HCT116 (cell line): ENCODE results near the gene GABPB1. TPM values are rescaled to one million over a fixed set of nuclear protein-coding genes. Genes with fewer than 3 reads are reported as not detected.

Source experiments
- ATAC-seq: fragments of 200-7000 bp; cut with Tn5 transposase; 2 replicates; pipeline ENCODE4 v1.9.1; 2020; ENCODE audit warnings: mild to moderate bottlenecking, moderate library complexity
- BruUV-seq: library from RNA; stranded (reverse); fragments of 400-500 nt; replicated peaks from 2 replicates; lab custom pipeline; 2021; lab: Mats Ljungman, UMichigan
- CTCF ChIA-PET: fragments of 300-600 bp; sonication (Branson Sonifier 250); formaldehyde crosslinking; loops from one replicate; lab custom pipeline; 2021; ENCODE audit warnings: antibody characterized with exemption; lab: Charles Lee
- POLR2A ChIA-PET: fragments of 300-600, 350-600 bp; sonication (Branson Sonifier 250); formaldehyde crosslinking; loops from one replicate; lab custom pipeline; 2021; ENCODE audit warnings: antibody characterized with exemption; lab: Charles Lee
- RAD21 ChIA-PET, 2 experiments: fragments of 300-600 bp; sonication (Branson Sonifier 250); formaldehyde crosslinking; loops; one replicate each; lab custom pipeline; 2023; ENCODE audit warnings: low total read pairs in 2 of 2; ENCODE audit not compliant: uncharacterized antibody in 2 of 2, unreplicated experiment in 2 of 2, low non-redundant PET in 1 of 2; lab: Charles Lee
- DNase-seq: peaks from one replicate; pipeline ENCODE4 v3.0.0-alpha.2; 2010; ENCODE audit warnings: low read depth, low spot score
- H2AFZ ChIP-seq: fragments of 200-600 bp; shearing (Covaris generic), sonication (generic); 2 replicates; pipeline ENCODE4 v1.6.1; 2017; ENCODE audit warnings: low read depth, mixed run types, mixed read lengths, antibody characterized with exemption, low read length; ENCODE audit not compliant: poor library complexity, severe bottlenecking
- H3K27ac ChIP-seq: 2 replicates; pipeline ENCODE4 v1.5.1; 2012; ENCODE audit warnings: low read depth, low read length
- H3K27me3 ChIP-seq: fragments of 200-600 bp; sonication (generic); 2 replicates; pipeline ENCODE4 v1.6.1; 2016; ENCODE audit warnings: mixed run types, low read length, mixed read lengths; ENCODE audit not compliant: insufficient read depth
- H3K36me3 ChIP-seq, 2 experiments: fragments of 200-500 bp in 1 of 2; fragments of 200-600 bp in 1 of 2; sonication (Bioruptor generic) in 1 of 2; sonication (generic) in 1 of 2; 2 replicates each; pipeline versions ENCODE4 v1.5.1 to v1.6.1; 2014 to 2016; ENCODE audit warnings: low read length in 2 of 2, inconsistent platforms in 1 of 2, mixed read lengths in 1 of 2, mixed run types in 1 of 2; ENCODE audit not compliant: insufficient read depth in 2 of 2, control insufficient read depth in 1 of 2
- H3K4me1 ChIP-seq, 2 experiments: fragments of 200-600 bp in 1 of 2; sonication (generic) in 1 of 2; 2 replicates each; pipeline versions ENCODE4 v1.5.1 to v1.6.1; 2012 to 2017; ENCODE audit warnings: low read length in 2 of 2, inconsistent platforms in 1 of 2, mild to moderate bottlenecking in 1 of 2, mixed read lengths in 1 of 2, mixed run types in 1 of 2, moderate library complexity in 1 of 2; ENCODE audit not compliant: insufficient read depth in 2 of 2, control insufficient read depth in 1 of 2
- H3K4me2 ChIP-seq: fragments of 200-600 bp; sonication (generic); 2 replicates; pipeline ENCODE4 v1.6.1; 2017; ENCODE audit warnings: mixed run types, low read length, mixed read lengths
- H3K4me3 ChIP-seq, 2 experiments: fragments of 200-600 bp in 1 of 2; sonication (generic) in 1 of 2; replicated peaks in 1 of 2; 2 replicates each; pipeline ENCODE4 v1.5.1; 2011 to 2016; ENCODE audit warnings: low read length in 2 of 2, control low read depth in 1 of 2, low read depth in 1 of 2, mild to moderate bottlenecking in 1 of 2, mixed read lengths in 1 of 2, mixed run types in 1 of 2
- H3K79me2 ChIP-seq: fragments of 200-600 bp; sonication (generic); 2 replicates; pipeline ENCODE4 v1.6.1; 2017; ENCODE audit warnings: mild to moderate bottlenecking, mixed run types, low read length, moderate library complexity, mixed read lengths; ENCODE audit not compliant: insufficient read depth
- H3K9ac ChIP-seq: fragments of 200-600 bp; sonication (generic); 2 replicates; pipeline ENCODE4 v1.6.1; 2016; ENCODE audit warnings: low read length, mixed read lengths
- H3K9me2 ChIP-seq: fragments of 200-600 bp; sonication (generic), shearing (Covaris generic); 2 replicates; pipeline ENCODE4 v1.6.1; 2017; ENCODE audit warnings: mixed run types, mild to moderate bottlenecking, moderate library complexity; ENCODE audit not compliant: insufficient read depth
- H3K9me3 ChIP-seq, 2 experiments: fragments of 200-500 bp in 1 of 2; fragments of 200-600 bp in 1 of 2; sonication (Bioruptor generic) in 1 of 2; sonication (generic) in 1 of 2; 2 replicates each; pipeline ENCODE4 v1.6.1; 2014 to 2017; ENCODE audit warnings: low read length in 2 of 2, mixed read lengths in 2 of 2, inconsistent platforms in 1 of 2, low read depth in 1 of 2, mild to moderate bottlenecking in 1 of 2, mixed run types in 1 of 2, moderate library complexity in 1 of 2; ENCODE audit not compliant: control insufficient read depth in 1 of 2, insufficient read depth in 1 of 2
- H4K20me1 ChIP-seq: fragments of 200-600 bp; sonication (generic), shearing (Covaris generic); 2 replicates; pipeline ENCODE4 v1.6.1; 2017; ENCODE audit warnings: mixed run types, mild to moderate bottlenecking, moderate library complexity; ENCODE audit not compliant: insufficient read depth
- CEBPB ChIP-seq: IDR thresholded peaks from 2 replicates; pipeline ENCODE4 v1.6.1; 2012; ENCODE audit warnings: low read depth
- JUND ChIP-seq: IDR thresholded peaks from 2 replicates; pipeline ENCODE4 v1.6.1; 2012
- POLR2A ChIP-seq: IDR thresholded peaks from 2 replicates; pipeline ENCODE4 v1.7.0; 2011; ENCODE audit warnings: borderline replicate concordance; ENCODE audit not compliant: insufficient read depth, insufficient read length; ENCODE audit errors: extremely low read depth
- POLR2AphosphoS5 ChIP-seq: IDR thresholded peaks from 2 replicates; pipeline ENCODE4 v1.6.1; 2011; ENCODE audit warnings: mild to moderate bottlenecking, low read depth, low read length, moderate library complexity
- RAD21 ChIP-seq: IDR thresholded peaks from 2 replicates; pipeline ENCODE4 v1.6.1; 2012; ENCODE audit warnings: low read depth, mild to moderate bottlenecking
- SIN3A ChIP-seq: IDR thresholded peaks from 2 replicates; pipeline ENCODE4 v1.6.1; 2012; ENCODE audit warnings: low read depth
- SP1 ChIP-seq: IDR thresholded peaks from 2 replicates; pipeline ENCODE4 v1.6.1; 2012; ENCODE audit warnings: low read depth
- SRF ChIP-seq: IDR thresholded peaks from 2 replicates; pipeline ENCODE4 v1.6.1; 2012; ENCODE audit warnings: low read depth
- intact Hi-C: fragments of 100-400 bp; cut with micrococcal nuclease; formaldehyde crosslinking; loops from 2 replicates; pipeline ENCODE4 v1.10.0; 2022
- total RNA-seq: library from RNA; stranded (reverse); gene quantifications from one replicate; pipeline ENCODE4 v1.2.1, GENCODE V29; 2021; ENCODE audit not compliant: unreplicated experiment
- TF ChIP-seq, protein P1 (sequence below): IDR thresholded peaks from 2 replicates; pipeline ENCODE4 v1.6.1; 2012
- TF ChIP-seq, protein P2 (sequence below): IDR thresholded peaks from 2 replicates; pipeline ENCODE4 v1.6.1; 2012; ENCODE audit warnings: low read depth
- TF ChIP-seq, protein P3 (sequence below): IDR thresholded peaks from 2 replicates; pipeline ENCODE4 v1.6.1; 2011; ENCODE audit warnings: mild to moderate bottlenecking, low read length, moderate library complexity; ENCODE audit not compliant: insufficient replicate concordance; ENCODE audit errors: extremely low read depth

The GABPB1 gene
- total RNA-seq, 1 experiment from 2014 or later: 20.1 TPM

DNA sequence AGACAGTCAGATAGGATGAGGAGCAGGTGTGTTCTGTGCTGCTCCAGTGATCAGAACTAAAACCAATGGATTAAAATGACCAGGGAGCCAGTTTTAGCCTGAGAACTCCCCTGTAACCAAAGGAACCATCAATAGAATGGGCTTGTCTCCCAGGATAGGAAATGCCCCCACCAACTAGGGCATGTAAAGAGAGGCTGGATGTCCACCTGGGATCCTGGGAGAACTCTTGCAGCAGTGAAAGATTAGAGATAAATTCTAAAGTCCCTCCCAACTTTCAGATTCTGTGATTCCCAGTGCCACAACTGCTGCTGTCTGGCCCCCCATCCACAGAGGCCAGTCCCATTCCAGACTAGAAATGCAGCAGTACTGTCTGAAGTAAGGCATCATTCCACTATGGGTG lies 123.2 kb downstream of the GABPB1 start:
- no peak for TF ChIP-seq JUND
- TF ChIP-seq POLR2AphosphoS5: no peak
- no peak for TF ChIP-seq RAD21
- TF ChIP-seq SP1: no peak
- no peak for TF ChIP-seq SRF
- TF ChIP-seq, protein P1, sequence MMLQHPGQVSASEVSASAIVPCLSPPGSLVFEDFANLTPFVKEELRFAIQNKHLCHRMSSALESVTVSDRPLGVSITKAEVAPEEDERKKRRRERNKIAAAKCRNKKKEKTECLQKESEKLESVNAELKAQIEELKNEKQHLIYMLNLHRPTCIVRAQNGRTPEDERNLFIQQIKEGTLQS: no peak
- TF ChIP-seq, protein P2, sequence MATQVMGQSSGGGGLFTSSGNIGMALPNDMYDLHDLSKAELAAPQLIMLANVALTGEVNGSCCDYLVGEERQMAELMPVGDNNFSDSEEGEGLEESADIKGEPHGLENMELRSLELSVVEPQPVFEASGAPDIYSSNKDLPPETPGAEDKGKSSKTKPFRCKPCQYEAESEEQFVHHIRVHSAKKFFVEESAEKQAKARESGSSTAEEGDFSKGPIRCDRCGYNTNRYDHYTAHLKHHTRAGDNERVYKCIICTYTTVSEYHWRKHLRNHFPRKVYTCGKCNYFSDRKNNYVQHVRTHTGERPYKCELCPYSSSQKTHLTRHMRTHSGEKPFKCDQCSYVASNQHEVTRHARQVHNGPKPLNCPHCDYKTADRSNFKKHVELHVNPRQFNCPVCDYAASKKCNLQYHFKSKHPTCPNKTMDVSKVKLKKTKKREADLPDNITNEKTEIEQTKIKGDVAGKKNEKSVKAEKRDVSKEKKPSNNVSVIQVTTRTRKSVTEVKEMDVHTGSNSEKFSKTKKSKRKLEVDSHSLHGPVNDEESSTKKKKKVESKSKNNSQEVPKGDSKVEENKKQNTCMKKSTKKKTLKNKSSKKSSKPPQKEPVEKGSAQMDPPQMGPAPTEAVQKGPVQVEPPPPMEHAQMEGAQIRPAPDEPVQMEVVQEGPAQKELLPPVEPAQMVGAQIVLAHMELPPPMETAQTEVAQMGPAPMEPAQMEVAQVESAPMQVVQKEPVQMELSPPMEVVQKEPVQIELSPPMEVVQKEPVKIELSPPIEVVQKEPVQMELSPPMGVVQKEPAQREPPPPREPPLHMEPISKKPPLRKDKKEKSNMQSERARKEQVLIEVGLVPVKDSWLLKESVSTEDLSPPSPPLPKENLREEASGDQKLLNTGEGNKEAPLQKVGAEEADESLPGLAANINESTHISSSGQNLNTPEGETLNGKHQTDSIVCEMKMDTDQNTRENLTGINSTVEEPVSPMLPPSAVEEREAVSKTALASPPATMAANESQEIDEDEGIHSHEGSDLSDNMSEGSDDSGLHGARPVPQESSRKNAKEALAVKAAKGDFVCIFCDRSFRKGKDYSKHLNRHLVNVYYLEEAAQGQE: no peak
- no peak for TF ChIP-seq POLR2A
- TF ChIP-seq, protein P3, sequence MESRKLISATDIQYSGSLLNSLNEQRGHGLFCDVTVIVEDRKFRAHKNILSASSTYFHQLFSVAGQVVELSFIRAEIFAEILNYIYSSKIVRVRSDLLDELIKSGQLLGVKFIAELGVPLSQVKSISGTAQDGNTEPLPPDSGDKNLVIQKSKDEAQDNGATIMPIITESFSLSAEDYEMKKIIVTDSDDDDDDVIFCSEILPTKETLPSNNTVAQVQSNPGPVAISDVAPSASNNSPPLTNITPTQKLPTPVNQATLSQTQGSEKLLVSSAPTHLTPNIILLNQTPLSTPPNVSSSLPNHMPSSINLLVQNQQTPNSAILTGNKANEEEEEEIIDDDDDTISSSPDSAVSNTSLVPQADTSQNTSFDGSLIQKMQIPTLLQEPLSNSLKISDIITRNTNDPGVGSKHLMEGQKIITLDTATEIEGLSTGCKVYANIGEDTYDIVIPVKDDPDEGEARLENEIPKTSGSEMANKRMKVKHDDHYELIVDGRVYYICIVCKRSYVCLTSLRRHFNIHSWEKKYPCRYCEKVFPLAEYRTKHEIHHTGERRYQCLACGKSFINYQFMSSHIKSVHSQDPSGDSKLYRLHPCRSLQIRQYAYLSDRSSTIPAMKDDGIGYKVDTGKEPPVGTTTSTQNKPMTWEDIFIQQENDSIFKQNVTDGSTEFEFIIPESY: no peak
- no peak for TF ChIP-seq CEBPB
- TF ChIP-seq SIN3A: no peak
- TF ChIP-seq, all 23 proteins: peak for 0
- no peak overlapping the region for H3K4me3 ChIP-seq
- no peaks in the 10 kb centered on the region for H3K9me3 ChIP-seq
- no peak overlapping the region for H2AFZ ChIP-seq
- CTCF ChIA-PET: no interaction called here
- H4K20me1 ChIP-seq: no peaks in the 10 kb centered on the region
- intact Hi-C loops: no loop called here
- POLR2A ChIA-PET: no interaction called here
- no TSS peak for BruUV-seq
- H3K36me3 ChIP-seq: no peaks in the 10 kb centered on the region; a peak in 1 of 4 replicates
- H3K9me2 ChIP-seq: no peaks in the 10 kb centered on the region
- H3K79me2 ChIP-seq: no peaks in the 10 kb centered on the region
- H3K4me1 ChIP-seq: no peaks in the 10 kb centered on the region
- H3K4me2 ChIP-seq: no peak overlapping the region
- ATAC-seq: no peak
- H3K27me3 ChIP-seq: no peaks in the 10 kb centered on the region
- DNase-seq: no peak
- H3K27ac ChIP-seq: no peak overlapping the region
- RAD21 ChIA-PET: no interaction called here
- no peak overlapping the region for H3K9ac ChIP-seq
